Measurements from ENCODE around the gene BSN.

DNA sequence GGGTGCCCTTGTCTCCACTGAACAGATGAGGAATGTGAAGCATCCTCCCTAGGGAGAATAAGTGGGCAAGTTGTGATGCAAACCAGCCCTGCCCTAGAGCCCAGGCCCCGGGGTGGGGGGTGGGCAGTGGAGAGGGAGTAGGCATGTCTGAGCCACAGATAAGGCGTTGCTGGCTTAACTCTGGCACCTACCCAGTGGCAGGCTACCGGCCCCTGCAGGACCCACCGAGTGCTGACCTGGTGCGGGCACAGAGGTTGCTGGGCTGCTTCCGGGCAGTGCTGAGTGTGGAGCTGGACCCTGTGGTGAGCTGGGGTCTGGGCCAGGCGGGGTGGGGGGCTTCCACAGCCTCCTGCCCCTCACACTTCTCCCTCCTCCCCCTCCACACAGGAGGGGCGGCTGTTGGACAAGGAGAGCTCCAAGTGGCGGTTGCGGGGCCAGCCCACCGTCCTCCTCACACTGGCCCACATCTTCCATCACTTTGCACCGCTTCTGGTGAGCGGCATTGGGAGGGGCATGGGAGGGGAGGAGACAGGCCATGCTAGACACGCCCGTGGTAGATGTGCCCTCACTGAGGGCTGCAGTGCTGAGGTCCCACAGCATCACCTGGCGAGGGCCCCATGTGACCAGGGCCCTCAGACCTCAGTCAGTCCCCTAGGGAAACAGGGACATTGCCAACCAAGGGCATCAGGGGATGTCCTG lies 145.2 kb downstream of the BSN start:
- TF ChIP-seq, protein P1, sequence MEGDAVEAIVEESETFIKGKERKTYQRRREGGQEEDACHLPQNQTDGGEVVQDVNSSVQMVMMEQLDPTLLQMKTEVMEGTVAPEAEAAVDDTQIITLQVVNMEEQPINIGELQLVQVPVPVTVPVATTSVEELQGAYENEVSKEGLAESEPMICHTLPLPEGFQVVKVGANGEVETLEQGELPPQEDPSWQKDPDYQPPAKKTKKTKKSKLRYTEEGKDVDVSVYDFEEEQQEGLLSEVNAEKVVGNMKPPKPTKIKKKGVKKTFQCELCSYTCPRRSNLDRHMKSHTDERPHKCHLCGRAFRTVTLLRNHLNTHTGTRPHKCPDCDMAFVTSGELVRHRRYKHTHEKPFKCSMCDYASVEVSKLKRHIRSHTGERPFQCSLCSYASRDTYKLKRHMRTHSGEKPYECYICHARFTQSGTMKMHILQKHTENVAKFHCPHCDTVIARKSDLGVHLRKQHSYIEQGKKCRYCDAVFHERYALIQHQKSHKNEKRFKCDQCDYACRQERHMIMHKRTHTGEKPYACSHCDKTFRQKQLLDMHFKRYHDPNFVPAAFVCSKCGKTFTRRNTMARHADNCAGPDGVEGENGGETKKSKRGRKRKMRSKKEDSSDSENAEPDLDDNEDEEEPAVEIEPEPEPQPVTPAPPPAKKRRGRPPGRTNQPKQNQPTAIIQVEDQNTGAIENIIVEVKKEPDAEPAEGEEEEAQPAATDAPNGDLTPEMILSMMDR (IDR thresholded peaks at IDR 0.05; ENCODE audit: insufficient read depth, low read length, poor library complexity, severe bottlenecking), result no peak
- no peak for TF ChIP-seq EZH2phosphoT487 (conservative IDR thresholded peaks at IDR 0.05; ENCODE audit: low read length)

All from SU-DHL-6 (cell line).